Bronchial epithelial cell (primary cell): ENCODE results near the gene MBD6. TPM values are rescaled to one million over a fixed set of nuclear protein-coding genes. Genes with fewer than 3 reads are reported as not detected.
"Not testable (repeated sequence)": the region's sequence is repeated elsewhere in the genome, so short reads cannot be mapped to it uniquely, and the experiment has no call there.

Source experiments
- DNase-seq: peaks from one replicate; pipeline ENCODE4 v3.0.0-alpha.2; 2010; ENCODE audit warnings: low read depth
- FAIRE-seq: peaks from 2 replicates; lab custom pipeline; 2011; peaks lifted over from hg19 to GRCh38; lab: Jason Lieb, UNC
- H3K27me3 ChIP-seq: 2 replicates; pipeline ENCODE4 v1.5.1; 2011; ENCODE audit warnings: low read length; ENCODE audit not compliant: control insufficient read depth, insufficient read depth
- H3K36me3 ChIP-seq: 2 replicates; pipeline ENCODE4 v1.5.1; 2011; ENCODE audit warnings: low read length; ENCODE audit not compliant: control insufficient read depth, insufficient read depth
- H3K4me3 ChIP-seq: 2 replicates; pipeline ENCODE4 v1.5.1; 2011; ENCODE audit warnings: mild to moderate bottlenecking, low read depth, low read length, control low read depth
- total RNA-seq: library from RNA; depleted of rRNA; stranded (reverse); fragments of >200 nt; gene quantifications from 2 replicates; pipeline ENCODE4 v1.2.1, GENCODE V29; 2014
- TF ChIP-seq, protein P1 (sequence below): IDR thresholded peaks from 2 replicates; pipeline ENCODE4 v1.5.1; 2011; ENCODE audit warnings: mild to moderate bottlenecking, moderate library complexity, low read length, control low read depth, inconsistent platforms; ENCODE audit not compliant: insufficient read depth, severe bottlenecking

Gene MBD6
- total RNA-seq, 1 donor from 2014 or later: 5.0 TPM

GRCh38 chr12:57514720-57515407 is 7.8 kb upstream of the MBD6 start:
- DNase-seq: no peak
- Histone ChIP-seq H3K27me3 (no peaks in the 10 kb centered on the region), H3K36me3 (peaks cover 51% of the 10 kb centered on the region), H3K4me3 (no peak overlapping the region)
- TF ChIP-seq, protein P1, sequence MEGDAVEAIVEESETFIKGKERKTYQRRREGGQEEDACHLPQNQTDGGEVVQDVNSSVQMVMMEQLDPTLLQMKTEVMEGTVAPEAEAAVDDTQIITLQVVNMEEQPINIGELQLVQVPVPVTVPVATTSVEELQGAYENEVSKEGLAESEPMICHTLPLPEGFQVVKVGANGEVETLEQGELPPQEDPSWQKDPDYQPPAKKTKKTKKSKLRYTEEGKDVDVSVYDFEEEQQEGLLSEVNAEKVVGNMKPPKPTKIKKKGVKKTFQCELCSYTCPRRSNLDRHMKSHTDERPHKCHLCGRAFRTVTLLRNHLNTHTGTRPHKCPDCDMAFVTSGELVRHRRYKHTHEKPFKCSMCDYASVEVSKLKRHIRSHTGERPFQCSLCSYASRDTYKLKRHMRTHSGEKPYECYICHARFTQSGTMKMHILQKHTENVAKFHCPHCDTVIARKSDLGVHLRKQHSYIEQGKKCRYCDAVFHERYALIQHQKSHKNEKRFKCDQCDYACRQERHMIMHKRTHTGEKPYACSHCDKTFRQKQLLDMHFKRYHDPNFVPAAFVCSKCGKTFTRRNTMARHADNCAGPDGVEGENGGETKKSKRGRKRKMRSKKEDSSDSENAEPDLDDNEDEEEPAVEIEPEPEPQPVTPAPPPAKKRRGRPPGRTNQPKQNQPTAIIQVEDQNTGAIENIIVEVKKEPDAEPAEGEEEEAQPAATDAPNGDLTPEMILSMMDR: no peak
- no peak for FAIRE-seq

DNA sequence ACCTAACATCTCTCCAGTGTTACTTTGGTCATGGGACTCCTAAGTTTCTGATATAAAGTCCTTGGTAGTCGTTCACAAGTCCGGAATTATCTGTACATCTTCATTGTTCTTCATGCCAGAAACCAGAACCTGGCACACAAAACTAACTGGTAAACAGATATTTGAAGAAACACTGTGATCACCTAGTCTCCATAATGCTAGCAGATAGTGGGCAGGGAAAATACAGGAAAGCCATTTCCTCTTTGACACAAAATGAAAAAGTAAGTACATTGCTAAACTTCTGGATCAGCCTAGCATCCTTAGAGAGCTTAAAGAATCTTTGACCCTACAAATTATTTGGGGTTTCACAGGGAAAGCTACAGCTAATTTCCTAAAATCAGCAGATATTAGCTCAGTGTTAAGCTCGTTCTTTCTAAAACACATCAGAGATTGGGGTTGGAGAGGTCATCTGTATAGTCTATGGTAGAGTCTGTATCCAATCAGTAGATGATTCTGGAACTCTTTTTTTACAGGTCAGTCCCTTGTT is 7.2 kb upstream of the MBD6 start:
- DNase-seq: no peak
- FAIRE-seq: no peak
- peaks cover 51% of the 10 kb centered on the region for H3K36me3 ChIP-seq
- TF ChIP-seq, protein P1: no peak
- H3K4me3 ChIP-seq: no peak overlapping the region
- no peaks in the 10 kb centered on the region for H3K27me3 ChIP-seq

DNA sequence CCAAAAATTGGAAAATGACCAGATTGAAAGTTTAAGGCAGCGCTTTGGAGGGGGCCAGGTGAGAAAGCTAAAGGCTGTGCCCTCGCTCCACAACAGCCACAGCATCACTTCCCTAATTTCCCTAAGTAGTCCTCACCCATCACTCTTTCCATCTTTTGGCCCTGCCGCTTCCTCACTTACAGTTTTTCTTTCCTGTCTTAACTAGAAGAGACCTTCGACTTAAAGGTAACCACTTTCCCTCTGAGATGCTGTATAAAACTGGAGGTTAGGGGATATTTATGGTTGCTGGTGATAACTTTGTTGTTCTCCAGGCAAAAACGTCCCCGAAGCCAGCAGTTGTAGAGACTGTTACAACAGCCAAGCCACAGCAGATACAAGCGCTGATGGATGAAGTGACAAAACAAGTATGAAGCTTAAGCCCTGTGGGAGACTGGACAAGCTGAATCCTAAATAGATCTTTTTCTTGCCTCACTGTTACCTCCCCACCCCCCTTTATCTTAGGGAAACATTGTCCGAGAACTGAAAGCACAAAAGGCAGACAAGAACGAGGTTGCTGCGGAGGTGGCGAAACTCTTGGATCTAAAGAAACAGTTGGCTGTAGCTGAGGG is 6.6 kb upstream of the MBD6 start:
- no peaks in the 10 kb centered on the region for H3K27me3 ChIP-seq
- no peak for DNase-seq
- FAIRE-seq: no peak
- H3K36me3 ChIP-seq: peaks cover 48% of the 10 kb centered on the region
- TF ChIP-seq, protein P1: no peak
- no peak overlapping the region for H3K4me3 ChIP-seq

DNA sequence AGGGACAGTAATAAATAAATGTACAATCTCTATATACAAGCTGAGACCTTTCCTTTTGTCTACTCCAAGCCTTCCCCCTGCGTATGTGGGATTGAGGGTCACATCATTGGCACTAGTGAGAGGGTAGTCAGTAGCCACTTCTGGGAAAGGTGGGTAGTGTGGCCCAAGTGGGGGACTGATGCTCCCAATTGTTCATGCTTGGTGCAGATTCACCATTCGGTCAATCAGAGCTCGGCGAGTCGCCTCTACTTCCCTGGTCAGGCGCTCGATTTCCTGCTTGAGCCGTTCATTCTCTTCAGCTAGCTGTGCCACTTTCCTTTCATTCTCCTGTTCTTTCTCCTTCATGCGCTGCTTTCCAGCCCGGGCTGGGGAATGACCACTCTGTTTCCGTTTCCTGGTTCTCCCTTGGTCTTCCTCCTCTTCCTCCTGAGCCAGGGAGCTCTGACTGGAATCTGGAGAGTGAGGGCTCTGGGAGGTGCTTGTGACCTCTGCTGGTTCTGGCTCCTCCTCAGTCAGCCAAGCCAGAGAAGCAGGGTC is 5.9 kb upstream of the MBD6 start:
- no peak for DNase-seq
- FAIRE-seq: no peak
- no peak overlapping the region for H3K4me3 ChIP-seq
- TF ChIP-seq, protein P1: no peak
- no peaks in the 10 kb centered on the region for H3K27me3 ChIP-seq
- peaks cover 43% of the 10 kb centered on the region for H3K36me3 ChIP-seq

DNA sequence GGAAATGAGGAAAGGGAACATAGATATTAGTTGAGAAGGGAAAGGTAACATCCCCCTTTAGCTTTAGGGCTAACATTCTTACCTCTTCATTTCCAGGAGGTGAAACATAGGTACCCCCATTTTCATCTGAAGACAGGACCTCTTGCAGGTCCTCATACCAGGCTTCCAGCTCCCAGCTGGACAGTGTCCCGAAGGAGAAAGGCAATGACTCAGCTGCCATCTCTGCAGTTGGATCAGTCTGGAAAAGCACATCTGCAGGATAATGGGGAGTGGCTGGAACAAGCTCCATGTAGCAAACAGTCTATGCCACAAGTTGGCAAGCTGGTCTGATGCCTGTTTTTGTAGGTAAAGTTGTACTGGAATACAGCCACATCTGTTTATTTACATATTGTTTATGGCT is 5.4 kb upstream of the MBD6 start:
- peak; percentile 17 for DNase-seq
- Histone ChIP-seq H3K27me3 (no peaks in the 10 kb centered on the region), H3K36me3 (peaks cover 39% of the 10 kb centered on the region), H3K4me3 (no peak overlapping the region)
- TF ChIP-seq, protein P1: no peak
- FAIRE-seq: no peak

GRCh38 chr12:57517718-57518117 is 4.9 kb upstream of the MBD6 start:
- H3K36me3 ChIP-seq: peaks cover 37% of the 10 kb centered on the region
- H3K27me3 ChIP-seq, DNase-seq, H3K4me3 ChIP-seq, FAIRE-seq: not testable (repeated sequence)
